ENCODE measurements around the gene MATN1.
"Not testable (repeated sequence)": the region's sequence is repeated elsewhere in the genome, so short reads cannot be mapped to it uniquely, and the experiment has no call there.

The MATN1 gene

GRCh38 chr1:30697571-30698376 is 25.6 kb downstream of the MATN1 start:
- no peak for DNase-seq (ENCODE audit: low read depth in 2 of 2)

DNA sequence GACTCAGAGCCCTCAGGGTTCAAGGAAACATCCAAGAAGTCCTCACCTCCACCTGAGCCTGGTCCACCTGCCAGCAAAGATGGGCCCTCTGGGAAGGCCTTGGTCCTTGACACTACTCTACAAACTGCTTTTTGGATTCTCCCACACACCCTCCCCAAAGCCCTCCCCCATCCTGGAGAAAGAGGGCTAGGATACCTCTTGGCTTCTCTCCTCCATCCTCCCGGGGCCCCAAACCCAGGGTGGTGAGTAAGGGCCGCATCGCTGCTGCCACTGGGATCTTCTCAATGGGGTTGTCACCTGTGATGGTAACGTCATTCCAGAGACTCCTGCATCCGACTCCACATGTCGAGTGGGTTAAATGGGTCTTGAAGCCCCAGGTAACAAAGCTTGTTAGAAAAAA is 26.6 kb downstream of the MATN1 start:
- DNase-seq (ENCODE audit: low read depth in 2 of 2): no peak

DNA sequence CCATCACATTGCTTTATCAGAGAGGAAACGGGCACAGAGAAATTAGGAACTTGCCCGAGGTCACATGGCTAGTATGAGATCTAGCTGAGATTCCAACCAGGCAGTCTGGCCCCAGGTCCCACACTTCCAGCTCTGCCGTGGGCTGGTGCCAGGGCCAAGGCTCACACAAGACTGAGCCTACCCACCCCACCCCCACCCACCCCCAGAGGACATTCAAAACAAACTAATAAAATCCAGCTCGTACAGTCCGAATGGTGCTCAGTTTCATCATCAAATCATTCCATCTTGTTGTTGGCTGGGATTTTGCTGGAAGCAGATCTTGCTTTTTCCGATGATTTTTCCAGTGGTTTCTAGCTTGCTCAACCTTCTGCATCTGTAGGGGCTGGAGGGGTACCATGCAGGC is 27.9 kb downstream of the MATN1 start:
- DNase-seq (ENCODE audit: low read depth in 2 of 2): no peak

DNA sequence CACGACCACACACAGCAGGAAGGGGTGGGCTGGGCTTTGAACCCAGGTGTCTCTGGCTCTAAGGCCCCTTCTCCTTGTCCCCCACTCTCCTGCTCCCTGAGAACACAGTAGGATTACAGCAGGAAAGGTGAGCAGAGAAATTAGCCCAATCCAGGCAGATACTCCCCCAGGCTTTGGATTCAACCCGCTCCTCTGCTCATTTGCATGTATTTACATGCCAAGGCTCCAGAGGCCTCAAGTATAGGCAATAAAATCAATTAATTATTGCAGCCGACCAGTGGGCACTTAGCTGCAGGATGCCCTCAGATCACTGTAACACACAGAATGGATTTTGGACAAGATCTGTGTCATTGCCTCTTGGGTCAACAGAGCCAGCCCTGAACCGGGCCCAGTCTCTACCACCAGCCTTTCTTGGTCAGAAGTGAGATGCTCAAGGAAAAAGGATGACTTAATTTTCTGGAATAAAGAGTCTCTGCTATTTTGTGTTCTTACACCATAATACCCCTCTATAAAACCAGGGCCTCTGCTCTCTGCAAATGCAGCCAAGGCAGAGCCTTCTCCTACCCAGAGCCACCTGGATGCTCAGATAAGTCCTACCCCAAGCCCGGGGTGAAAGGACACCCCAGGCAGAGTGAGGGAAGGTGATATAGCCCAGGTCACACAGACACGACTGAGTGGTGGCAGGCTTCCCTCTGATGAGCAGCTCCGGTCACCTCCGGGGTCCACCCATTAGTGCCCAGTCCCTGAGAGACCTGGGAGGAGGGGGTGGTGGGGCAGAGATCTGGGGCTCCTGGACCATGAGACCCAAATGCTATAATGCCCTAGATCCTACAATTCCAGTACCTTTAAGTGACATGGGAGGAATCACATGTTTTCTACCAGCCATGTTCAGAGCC is 28.9 kb downstream of the MATN1 start:
- DNase-seq (ENCODE audit: low read depth in 2 of 2): no peak

DNA sequence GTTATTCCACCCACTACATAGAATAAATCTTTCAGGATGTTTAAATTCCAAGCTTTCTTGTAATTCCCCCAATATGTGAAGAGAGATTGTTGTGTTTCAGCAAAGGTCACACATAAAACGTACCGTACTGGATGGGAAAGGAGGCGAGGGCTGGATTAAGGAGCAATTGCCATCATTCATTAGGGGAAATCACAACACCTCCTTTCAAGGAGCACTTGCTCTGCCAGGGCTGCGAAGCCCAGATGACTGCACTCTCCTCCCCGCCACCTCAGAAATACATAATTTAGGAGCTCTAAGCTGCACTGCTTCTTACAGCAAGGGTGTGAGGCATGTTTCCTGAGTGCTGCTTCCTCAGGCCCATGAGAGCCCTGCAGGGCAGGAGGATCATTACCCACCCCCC is 29.6 kb downstream of the MATN1 start:
- DNase-seq (ENCODE audit: low read depth in 2 of 2): no peak

GRCh38 chr1:30693366-30693765 is 30.0 kb downstream of the MATN1 start:
- DNase-seq (ENCODE audit: low read depth in 2 of 2): no peak

DNA sequence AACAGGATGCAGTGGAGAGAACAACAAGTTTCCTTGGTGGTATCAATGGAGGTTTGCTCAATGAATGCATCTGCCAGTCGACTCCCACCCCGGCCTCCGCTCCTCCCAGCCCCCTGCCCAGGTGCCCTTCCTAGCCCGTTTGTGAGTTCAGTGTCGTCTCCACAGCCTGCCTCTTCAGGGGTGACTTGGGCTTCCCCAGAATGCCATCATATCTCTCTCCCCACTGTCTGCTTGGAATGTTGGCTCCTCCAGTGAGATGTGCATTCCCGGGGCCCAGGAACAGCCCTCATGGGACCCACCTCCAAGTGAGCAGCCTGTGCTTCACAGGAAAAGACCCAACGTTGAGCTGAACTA is 30.5 kb downstream of the MATN1 start:
- no peak for DNase-seq (ENCODE audit: low read depth in 2 of 2)

GRCh38 chr1:30692201-30692947 is 31.0 kb downstream of the MATN1 start:
- DNase-seq (ENCODE audit: low read depth in 2 of 2): no peak

- DNase-seq (ENCODE audit: low read depth in 2 of 2): no peak
These were observed 31.9 kb downstream of the MATN1 start for GRCh38 chr1:30691480-30691879.

DNA sequence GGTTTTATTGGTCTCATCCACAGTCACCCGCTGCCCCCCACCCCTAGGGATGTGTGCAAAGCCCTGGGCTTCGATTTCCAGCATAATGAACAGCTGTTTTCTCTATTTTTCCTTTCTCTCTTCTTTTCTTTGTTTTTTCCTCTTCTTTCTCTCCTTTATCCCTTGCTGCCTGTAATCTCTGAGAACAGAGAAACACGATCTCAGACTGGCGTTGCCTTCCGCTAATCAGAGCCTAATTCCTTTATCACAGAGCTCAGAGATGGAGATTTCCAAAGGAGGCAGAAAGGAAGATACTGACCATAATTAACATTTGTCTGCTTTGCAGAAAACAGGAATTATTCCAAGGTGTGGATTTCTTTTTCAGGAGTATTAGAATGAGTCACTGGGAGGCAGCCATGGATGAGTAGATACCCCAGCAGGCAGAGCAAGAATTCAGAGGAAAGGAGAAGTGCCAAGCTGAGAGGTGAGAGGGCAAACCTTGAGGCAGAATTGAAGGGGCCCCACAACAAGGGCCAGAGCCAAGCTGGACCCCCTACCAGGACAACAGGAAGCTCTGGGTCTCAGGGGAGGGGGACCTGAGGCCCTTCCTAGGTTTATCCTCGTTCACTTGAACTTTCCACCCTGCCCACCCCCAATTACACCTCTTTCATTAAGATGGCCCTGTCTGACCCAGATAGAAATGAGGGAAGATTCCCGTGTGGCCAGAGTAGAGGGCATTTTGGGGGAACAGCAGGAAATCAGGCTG is 33.3 kb downstream of the MATN1 start:
- no peak for DNase-seq (ENCODE audit: low read depth in 2 of 2)

DNA sequence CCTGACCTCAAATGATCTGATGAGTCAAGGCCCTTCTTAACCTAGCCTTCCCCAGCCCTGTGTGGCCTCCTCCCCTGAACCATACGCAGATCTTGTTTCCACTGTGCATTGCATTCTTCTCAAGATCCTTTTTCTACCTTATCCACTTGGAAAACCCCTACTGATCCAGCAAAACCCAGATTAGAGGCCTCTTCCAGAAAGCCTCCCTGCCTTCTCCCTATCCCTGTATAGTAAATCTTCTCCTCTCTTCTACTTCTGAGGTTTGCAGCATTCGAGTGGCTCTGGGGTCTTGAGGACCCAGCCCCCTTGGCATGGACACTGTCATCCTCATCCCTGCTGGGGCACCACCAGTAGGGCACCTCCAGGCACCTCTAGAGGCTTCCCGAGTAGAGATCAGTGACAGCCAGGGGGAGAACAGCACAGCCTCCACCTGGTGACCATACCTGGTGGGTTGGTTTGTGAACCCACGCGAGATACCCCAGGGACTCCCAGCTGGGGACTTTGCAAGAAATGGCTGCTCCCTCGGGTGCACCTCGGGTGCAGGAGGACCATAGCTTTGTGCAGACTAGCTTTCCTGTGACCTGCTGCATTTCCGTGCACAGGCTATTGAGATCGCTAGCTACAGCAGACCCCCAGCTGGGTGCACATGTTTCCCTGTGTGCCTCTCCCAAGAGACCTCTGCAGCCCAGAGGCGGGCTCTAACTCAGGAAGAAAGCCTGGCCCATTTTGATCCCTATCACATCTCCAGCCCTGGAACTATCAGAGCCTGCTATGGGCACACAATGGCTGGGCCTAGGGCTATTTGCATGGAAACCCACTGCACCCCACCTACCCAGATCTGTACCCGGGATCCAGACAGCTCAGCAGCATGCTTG is 34.2 kb downstream of the MATN1 start:
- no peak for DNase-seq (ENCODE audit: low read depth in 2 of 2)

DNA sequence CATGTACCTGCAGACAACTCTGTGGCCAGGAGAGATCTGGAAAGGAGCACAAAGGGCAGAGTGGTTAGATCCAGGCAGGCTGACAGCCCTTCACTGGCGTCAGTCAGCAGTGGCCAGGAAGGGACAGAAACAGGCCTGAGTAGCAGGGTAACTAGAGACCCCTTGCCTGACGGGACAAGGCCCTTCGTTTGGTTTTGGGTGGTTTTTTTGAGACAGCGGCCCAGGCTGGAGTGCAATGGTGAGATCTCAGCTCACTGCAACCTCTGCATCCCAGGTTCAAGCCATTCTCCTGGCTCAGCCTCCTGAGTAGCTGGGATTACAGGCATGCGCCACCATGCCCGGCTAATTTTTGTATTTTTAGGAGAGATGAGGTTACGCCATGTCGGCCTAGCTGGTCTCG is 34.9 kb downstream of the MATN1 start:
- not testable (repeated sequence) for DNase-seq (ENCODE audit: low read depth in 2 of 2)

GRCh38 chr1:30687886-30688285 is 35.5 kb downstream of the MATN1 start:
- no peak for DNase-seq (ENCODE audit: low read depth in 2 of 2)

GRCh38 chr1:30686236-30686935 is 37.0 kb downstream of the MATN1 start:
- no peak for DNase-seq (ENCODE audit: low read depth in 2 of 2)

DNA sequence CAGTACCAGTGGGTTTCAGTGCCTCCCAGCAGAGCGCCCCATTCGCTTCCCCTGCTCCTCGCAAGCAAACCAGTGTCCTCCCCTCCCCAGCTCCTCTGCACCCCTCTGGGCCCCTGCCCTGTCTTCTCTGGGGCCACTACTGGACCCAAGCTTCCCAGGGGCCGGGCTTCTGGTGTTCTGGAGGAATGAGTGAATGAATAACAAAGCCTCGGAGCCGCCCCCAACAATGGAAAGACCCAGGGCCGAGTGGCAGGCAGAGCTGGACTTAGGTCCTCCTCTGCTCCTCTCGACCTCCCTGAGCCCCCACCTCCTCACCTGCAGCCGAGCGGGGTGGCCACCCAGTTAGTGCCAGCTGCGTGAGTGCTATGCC is 37.6 kb downstream of the MATN1 start:
- DNase-seq (ENCODE audit: low read depth in 2 of 2): no peak

DNA sequence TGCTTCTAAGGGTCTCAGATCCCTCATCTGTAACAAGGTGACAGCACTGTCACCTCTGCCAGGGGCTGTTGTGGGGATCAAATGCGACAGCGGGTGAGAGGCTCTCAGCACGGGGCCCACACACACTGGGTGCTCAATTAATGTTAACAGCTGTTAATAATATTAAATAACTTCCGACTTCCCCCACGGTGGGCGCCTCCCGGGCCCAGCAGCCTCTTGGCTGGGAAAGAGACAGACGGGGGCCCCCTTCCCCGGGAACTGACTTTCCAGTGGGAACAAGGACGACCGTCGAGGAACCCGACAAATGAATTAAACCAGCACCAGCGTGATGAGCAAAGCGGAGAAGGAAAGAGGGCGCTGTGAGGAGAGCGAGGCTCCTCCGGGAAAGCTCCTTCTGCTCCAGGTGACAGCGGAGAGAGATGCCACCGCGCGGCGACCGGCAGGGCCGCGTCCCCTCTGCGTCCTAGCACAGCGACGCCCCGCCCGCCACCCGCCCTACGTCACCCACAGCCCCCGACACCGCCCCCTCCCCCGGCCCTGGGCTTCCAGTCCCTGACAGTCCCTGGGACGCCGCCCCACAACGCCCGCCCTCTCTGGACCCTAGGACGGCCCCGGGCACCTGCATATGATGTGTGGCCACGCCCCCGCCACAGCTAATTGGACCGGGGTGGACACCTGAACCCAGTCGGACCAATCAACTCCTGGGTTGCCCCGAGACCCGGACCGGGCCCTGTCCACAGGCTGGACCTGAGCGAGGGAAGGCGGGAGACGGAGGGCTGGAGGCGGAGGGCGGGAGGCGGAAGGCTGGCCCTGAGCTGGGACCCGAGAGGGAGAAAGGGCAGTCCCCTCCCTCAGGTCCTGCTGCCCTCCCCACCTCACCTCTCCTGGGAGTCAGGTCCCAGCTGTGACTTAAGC is 38.2 kb downstream of the MATN1 start:
- peak in 1 of 2 donors; percentile 6 for DNase-seq (ENCODE audit: low read depth in 2 of 2)

GRCh38 chr1:30684259-30684658 is 39.1 kb downstream of the MATN1 start:
- no peak for DNase-seq (ENCODE audit: low read depth in 2 of 2)

DNA sequence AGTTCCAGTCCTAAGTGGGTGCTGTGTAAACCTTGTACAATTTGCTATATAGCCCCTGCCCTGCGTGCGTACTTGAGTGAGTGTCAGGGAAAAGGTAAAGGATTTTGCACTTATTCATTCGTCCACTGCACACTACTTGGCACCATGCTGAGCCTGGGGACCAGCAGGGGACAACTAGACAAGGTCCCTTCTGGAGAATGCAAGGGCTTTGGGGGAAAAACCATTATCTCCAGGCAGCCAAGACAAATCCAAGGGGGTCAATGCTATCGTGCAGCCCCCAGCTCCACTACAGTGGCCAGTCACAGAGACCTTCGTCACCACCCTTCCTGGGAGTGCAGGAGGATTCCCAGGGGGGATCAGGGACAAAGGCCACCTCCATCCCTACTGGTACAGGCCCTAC is 39.7 kb downstream of the MATN1 start:
- DNase-seq (ENCODE audit: low read depth in 2 of 2): no peak

Measured in activated CD4-positive, alpha-beta T cell treated with anti-CD3 and anti-CD28 coated beads for 24 hours (primary cell).